Liver (tissue), 9 donors: ENCODE data around the gene LRRC10B. TPM values are rescaled to one million over a fixed set of nuclear protein-coding genes. Genes with fewer than 3 reads are reported as not detected.

ENCODE experiments used
- DNase-seq: peaks from one replicate; pipeline ENCODE4 v3.0.0-alpha.2; 2017; ENCODE audit warnings: low spot score
- H3K27ac ChIP-seq, 2 donors: one replicate each; pipeline ENCODE4 v1.7.0; 2013; ENCODE audit warnings: inconsistent platforms in 2 of 2, low read length in 2 of 2, control low read depth in 1 of 2, low read depth in 1 of 2, mild to moderate bottlenecking in 1 of 2
- H3K27me3 ChIP-seq, 4 donors: one replicate each; pipeline versions ENCODE4 v1.6.1 to v1.7.0; 2013; ENCODE audit warnings: low read length in 3 of 4, inconsistent platforms in 1 of 4, mild to moderate bottlenecking in 1 of 4, moderate library complexity in 1 of 4; ENCODE audit not compliant: control insufficient read depth in 4 of 4, insufficient read depth in 4 of 4
- H3K36me3 ChIP-seq, 4 donors: one replicate each; pipeline versions ENCODE4 v1.6.1 to v1.7.0; 2013; ENCODE audit warnings: low read length in 3 of 4, mild to moderate bottlenecking in 3 of 4, low read depth in 1 of 4, moderate library complexity in 1 of 4; ENCODE audit not compliant: control insufficient read depth in 4 of 4, insufficient read depth in 3 of 4
- H3K4me1 ChIP-seq, 4 donors: one replicate each; pipeline versions ENCODE4 v1.6.1 to v1.7.0; 2013; ENCODE audit warnings: low read length in 3 of 4, mild to moderate bottlenecking in 3 of 4, moderate library complexity in 1 of 4; ENCODE audit not compliant: control insufficient read depth in 4 of 4, insufficient read depth in 4 of 4
- H3K4me3 ChIP-seq, 3 donors: one replicate each; pipeline versions ENCODE4 v1.6.1 to v1.7.0; 2013; ENCODE audit warnings: low read length in 3 of 3, control low read depth in 1 of 3, low read depth in 1 of 3, mild to moderate bottlenecking in 1 of 3
- H3K9ac ChIP-seq, 2 donors: one replicate each; pipeline ENCODE4 v1.7.0; 2013; ENCODE audit warnings: low read length in 2 of 2, mild to moderate bottlenecking in 2 of 2, moderate library complexity in 2 of 2, control low read depth in 1 of 2, low read depth in 1 of 2
- H3K9me3 ChIP-seq, 4 donors: one replicate each; pipeline versions ENCODE4 v1.6.1 to v1.7.0; 2013; ENCODE audit warnings: low read length in 3 of 4; ENCODE audit not compliant: control insufficient read depth in 4 of 4
- EGR1 ChIP-seq, 2 donors: IDR thresholded peaks; 2 replicates each; pipeline ENCODE4 v1.6.1; 2016 to 2018; ENCODE audit warnings: antibody characterized with exemption in 2 of 2, low read depth in 2 of 2
- FOXA1 ChIP-seq: IDR thresholded peaks from 2 replicates; pipeline ENCODE4 v1.6.1; 2016; ENCODE audit warnings: antibody characterized with exemption
- FOXA2 ChIP-seq: IDR thresholded peaks from 2 replicates; pipeline ENCODE4 v1.6.1; 2016; ENCODE audit warnings: antibody characterized with exemption
- GABPA ChIP-seq, 2 donors: IDR thresholded peaks in 1 of 2; conservative IDR thresholded peaks in 1 of 2; 2 replicates each; pipeline ENCODE4 v1.6.1; 2016; ENCODE audit warnings: antibody characterized with exemption in 2 of 2, mild to moderate bottlenecking in 1 of 2, moderate library complexity in 1 of 2
- HNF4A ChIP-seq, 2 donors: conservative IDR thresholded peaks; 2 replicates each; pipeline ENCODE4 v1.6.1; 2016; ENCODE audit warnings: antibody characterized with exemption in 2 of 2, mild to moderate bottlenecking in 2 of 2
- HNF4G ChIP-seq: IDR thresholded peaks from 2 replicates; pipeline ENCODE4 v1.6.1; 2016; ENCODE audit warnings: antibody characterized with exemption
- JUND ChIP-seq, 2 donors: IDR thresholded peaks; 2 replicates each; pipeline ENCODE4 v1.6.1; 2016; ENCODE audit warnings: antibody characterized with exemption in 2 of 2
- NR2F2 ChIP-seq: IDR thresholded peaks from 2 replicates; pipeline ENCODE4 v1.6.1; 2016; ENCODE audit warnings: antibody characterized with exemption
- RAD21 ChIP-seq, 2 donors: IDR thresholded peaks; 2 replicates each; pipeline ENCODE4 v1.6.1; 2016; ENCODE audit warnings: antibody characterized with exemption in 2 of 2, mild to moderate bottlenecking in 2 of 2
- RXRA ChIP-seq, 2 donors: IDR thresholded peaks; 2 replicates each; pipeline ENCODE4 v1.6.1; 2017 to 2018; ENCODE audit warnings: antibody characterized with exemption in 2 of 2, mild to moderate bottlenecking in 1 of 2
- SP1 ChIP-seq: IDR thresholded peaks from 2 replicates; pipeline ENCODE4 v1.6.1; 2018; ENCODE audit warnings: antibody characterized with exemption, mild to moderate bottlenecking
- TAF1 ChIP-seq: conservative IDR thresholded peaks from 2 replicates; pipeline ENCODE4 v1.6.1; 2016; ENCODE audit warnings: antibody characterized with exemption, mild to moderate bottlenecking
- YY1 ChIP-seq: IDR thresholded peaks from 2 replicates; pipeline ENCODE4 v1.6.1; 2016; ENCODE audit warnings: antibody characterized with exemption, mild to moderate bottlenecking
- WGBS: extraction: QIAGEN DNeasy Blood & Tissue Kit; methylation state at CpG from one replicate; pipeline ENCODE4 v1.1.7; 2013; 5-methylcytosine and 5-hydroxymethylcytosine counted together
- polyA plus RNA-seq, 2 donors: library from polyadenylated mRNA; stranded (reverse) in 1 of 2; unstranded in 1 of 2; fragments of 200-250 nt in 1 of 2; fragments of >200 nt in 1 of 2; fragmentation: Nextera tagmentation in 1 of 2; extraction: Ambion mirVana in 1 of 2; gene quantifications; one replicate each; pipeline versions ENCODE4 v1.2.1 to v1.2.3, GENCODE V29; 2013 to 2015
- total RNA-seq, 2 donors: library from RNA; depleted of rRNA; stranded (reverse); fragments of >200 nt; gene quantifications; one replicate each; pipeline ENCODE4 v1.2.3, GENCODE V29; 2014
- TF ChIP-seq, protein P1 (sequence below): IDR thresholded peaks from 2 replicates; pipeline ENCODE4 v1.6.1; 2016; ENCODE audit warnings: antibody characterized with exemption
- TF ChIP-seq, protein P2 (sequence below): IDR thresholded peaks from 2 replicates; pipeline ENCODE4 v1.6.1; 2016; ENCODE audit warnings: antibody characterized with exemption
- TF ChIP-seq, protein P3 (sequence below): IDR thresholded peaks from 2 replicates; pipeline ENCODE4 v1.6.1; 2016; ENCODE audit warnings: antibody characterized with exemption
- TF ChIP-seq, protein P4 (sequence below): fragments of 150-350 bp; IDR thresholded peaks from 2 replicates; pipeline ENCODE4 v1.5.1; 2017; ENCODE audit warnings: improper control_type of control experiment, low read depth, low read length; ENCODE audit not compliant: missing input control
- TF ChIP-seq, protein P5 (sequence below): IDR thresholded peaks from 2 replicates; pipeline ENCODE4 v1.6.1; 2016; ENCODE audit warnings: antibody characterized with exemption, mild to moderate bottlenecking
- donor health status: healthy.
- donor health status: healthy.
- donor health status: healthy.
- donor health status: healthy.
- donor health status: healthy.

Gene LRRC10B
- total and polyA plus RNA-seq, 4 donors, result 0.03 to 0.08 TPM; not detected in 2

DNA sequence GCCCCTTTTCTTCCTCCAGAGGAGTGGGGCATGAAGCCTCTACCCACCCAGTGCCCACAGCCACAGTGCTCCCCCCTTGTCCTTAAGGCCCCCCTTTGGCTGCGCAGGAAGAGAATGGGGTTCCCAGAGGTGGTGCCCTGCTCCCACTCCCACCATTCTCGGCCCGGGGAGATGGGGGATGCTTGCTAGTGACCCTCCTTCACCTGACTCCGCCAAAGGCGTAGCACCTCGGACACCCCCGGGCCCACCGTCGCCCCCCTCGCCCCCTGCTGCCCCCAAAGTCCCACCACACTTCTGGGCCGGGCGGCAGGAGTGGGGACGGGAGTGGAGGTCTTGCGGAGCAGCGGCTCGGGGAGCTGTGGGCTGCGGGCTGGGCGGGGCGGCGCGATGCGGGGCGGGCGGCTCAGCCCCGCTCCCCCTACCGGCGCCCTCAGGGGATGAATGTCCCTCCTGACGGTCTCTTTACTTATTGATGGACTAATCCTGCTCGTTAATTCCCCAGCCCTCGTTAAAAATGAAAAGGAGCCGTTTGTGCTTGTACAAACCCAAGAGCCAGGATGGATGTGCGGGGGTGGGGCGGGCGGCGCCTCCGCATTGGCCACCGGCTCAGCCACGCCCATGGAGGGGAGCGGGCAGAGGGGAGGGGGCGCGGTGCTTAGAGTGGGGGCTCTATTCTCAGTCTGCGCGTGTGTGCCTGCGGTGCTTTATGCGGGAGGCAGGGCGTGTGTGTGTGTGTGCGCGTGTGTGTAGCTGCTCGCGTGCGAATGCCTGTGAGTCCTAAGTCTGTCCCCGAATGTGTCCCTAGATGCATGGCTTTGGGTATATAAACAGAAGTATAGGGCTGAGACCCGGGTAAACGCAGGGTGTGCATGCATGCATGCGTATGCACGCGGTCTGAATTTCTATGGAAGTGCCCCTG, 46.8 kb downstream of the LRRC10B start:
- H3K36me3 ChIP-seq, result no peaks in the 10 kb centered on the region
- no peak overlapping the region for H3K4me3 ChIP-seq
- H3K4me1 ChIP-seq, result no peaks in the 10 kb centered on the region
- H3K9ac ChIP-seq, result no peak overlapping the region
- no peaks in the 10 kb centered on the region for H3K9me3 ChIP-seq
- no peak overlapping the region for H3K27ac ChIP-seq
- no peak for DNase-seq
- 21% methylated on average over 57 of the region's 57 CpGs for WGBS
- no peak for TF ChIP-seq YY1
- TF ChIP-seq SP1, result no peak
- TF ChIP-seq, protein P1, sequence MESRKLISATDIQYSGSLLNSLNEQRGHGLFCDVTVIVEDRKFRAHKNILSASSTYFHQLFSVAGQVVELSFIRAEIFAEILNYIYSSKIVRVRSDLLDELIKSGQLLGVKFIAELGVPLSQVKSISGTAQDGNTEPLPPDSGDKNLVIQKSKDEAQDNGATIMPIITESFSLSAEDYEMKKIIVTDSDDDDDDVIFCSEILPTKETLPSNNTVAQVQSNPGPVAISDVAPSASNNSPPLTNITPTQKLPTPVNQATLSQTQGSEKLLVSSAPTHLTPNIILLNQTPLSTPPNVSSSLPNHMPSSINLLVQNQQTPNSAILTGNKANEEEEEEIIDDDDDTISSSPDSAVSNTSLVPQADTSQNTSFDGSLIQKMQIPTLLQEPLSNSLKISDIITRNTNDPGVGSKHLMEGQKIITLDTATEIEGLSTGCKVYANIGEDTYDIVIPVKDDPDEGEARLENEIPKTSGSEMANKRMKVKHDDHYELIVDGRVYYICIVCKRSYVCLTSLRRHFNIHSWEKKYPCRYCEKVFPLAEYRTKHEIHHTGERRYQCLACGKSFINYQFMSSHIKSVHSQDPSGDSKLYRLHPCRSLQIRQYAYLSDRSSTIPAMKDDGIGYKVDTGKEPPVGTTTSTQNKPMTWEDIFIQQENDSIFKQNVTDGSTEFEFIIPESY, result no peak
- no peak for TF ChIP-seq FOXA2
- no peak for TF ChIP-seq RXRA (IDR thresholded peaks at IDR 0.05)
- no peak for TF ChIP-seq JUND (IDR thresholded peaks at IDR 0.05)
- no peak for TF ChIP-seq FOXA1
- no peak for TF ChIP-seq NR2F2
- no peak for TF ChIP-seq EGR1 (IDR thresholded peaks at IDR 0.05; ENCODE audit: low read depth in 2 of 2)
- no peak for TF ChIP-seq TAF1
- no peak for TF ChIP-seq GABPA (IDR thresholded peaks at IDR 0.05 in 1 of 2, conservative IDR thresholded peaks at IDR 0.05 in 1 of 2)
- TF ChIP-seq HNF4G, result no peak
- no peak for TF ChIP-seq HNF4A (conservative IDR thresholded peaks at IDR 0.05)
- TF ChIP-seq, protein P2, sequence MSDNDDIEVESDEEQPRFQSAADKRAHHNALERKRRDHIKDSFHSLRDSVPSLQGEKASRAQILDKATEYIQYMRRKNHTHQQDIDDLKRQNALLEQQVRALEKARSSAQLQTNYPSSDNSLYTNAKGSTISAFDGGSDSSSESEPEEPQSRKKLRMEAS, result no peak
- TF ChIP-seq RAD21 (IDR thresholded peaks at IDR 0.05), result no peak
- TF ChIP-seq, protein P3, sequence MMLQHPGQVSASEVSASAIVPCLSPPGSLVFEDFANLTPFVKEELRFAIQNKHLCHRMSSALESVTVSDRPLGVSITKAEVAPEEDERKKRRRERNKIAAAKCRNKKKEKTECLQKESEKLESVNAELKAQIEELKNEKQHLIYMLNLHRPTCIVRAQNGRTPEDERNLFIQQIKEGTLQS, result no peak
- TF ChIP-seq, protein P4, sequence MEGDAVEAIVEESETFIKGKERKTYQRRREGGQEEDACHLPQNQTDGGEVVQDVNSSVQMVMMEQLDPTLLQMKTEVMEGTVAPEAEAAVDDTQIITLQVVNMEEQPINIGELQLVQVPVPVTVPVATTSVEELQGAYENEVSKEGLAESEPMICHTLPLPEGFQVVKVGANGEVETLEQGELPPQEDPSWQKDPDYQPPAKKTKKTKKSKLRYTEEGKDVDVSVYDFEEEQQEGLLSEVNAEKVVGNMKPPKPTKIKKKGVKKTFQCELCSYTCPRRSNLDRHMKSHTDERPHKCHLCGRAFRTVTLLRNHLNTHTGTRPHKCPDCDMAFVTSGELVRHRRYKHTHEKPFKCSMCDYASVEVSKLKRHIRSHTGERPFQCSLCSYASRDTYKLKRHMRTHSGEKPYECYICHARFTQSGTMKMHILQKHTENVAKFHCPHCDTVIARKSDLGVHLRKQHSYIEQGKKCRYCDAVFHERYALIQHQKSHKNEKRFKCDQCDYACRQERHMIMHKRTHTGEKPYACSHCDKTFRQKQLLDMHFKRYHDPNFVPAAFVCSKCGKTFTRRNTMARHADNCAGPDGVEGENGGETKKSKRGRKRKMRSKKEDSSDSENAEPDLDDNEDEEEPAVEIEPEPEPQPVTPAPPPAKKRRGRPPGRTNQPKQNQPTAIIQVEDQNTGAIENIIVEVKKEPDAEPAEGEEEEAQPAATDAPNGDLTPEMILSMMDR, result no peak
- TF ChIP-seq, protein P5, sequence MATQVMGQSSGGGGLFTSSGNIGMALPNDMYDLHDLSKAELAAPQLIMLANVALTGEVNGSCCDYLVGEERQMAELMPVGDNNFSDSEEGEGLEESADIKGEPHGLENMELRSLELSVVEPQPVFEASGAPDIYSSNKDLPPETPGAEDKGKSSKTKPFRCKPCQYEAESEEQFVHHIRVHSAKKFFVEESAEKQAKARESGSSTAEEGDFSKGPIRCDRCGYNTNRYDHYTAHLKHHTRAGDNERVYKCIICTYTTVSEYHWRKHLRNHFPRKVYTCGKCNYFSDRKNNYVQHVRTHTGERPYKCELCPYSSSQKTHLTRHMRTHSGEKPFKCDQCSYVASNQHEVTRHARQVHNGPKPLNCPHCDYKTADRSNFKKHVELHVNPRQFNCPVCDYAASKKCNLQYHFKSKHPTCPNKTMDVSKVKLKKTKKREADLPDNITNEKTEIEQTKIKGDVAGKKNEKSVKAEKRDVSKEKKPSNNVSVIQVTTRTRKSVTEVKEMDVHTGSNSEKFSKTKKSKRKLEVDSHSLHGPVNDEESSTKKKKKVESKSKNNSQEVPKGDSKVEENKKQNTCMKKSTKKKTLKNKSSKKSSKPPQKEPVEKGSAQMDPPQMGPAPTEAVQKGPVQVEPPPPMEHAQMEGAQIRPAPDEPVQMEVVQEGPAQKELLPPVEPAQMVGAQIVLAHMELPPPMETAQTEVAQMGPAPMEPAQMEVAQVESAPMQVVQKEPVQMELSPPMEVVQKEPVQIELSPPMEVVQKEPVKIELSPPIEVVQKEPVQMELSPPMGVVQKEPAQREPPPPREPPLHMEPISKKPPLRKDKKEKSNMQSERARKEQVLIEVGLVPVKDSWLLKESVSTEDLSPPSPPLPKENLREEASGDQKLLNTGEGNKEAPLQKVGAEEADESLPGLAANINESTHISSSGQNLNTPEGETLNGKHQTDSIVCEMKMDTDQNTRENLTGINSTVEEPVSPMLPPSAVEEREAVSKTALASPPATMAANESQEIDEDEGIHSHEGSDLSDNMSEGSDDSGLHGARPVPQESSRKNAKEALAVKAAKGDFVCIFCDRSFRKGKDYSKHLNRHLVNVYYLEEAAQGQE, result no peak
- H3K27me3 ChIP-seq, result no peaks in the 10 kb centered on the region
